Measurements from ENCODE around the gene TMEM169.
"Not testable (repeated sequence)": the region's sequence is repeated elsewhere in the genome, so short reads cannot be mapped to it uniquely, and the experiment has no call there.

TMEM169 gene

DNA sequence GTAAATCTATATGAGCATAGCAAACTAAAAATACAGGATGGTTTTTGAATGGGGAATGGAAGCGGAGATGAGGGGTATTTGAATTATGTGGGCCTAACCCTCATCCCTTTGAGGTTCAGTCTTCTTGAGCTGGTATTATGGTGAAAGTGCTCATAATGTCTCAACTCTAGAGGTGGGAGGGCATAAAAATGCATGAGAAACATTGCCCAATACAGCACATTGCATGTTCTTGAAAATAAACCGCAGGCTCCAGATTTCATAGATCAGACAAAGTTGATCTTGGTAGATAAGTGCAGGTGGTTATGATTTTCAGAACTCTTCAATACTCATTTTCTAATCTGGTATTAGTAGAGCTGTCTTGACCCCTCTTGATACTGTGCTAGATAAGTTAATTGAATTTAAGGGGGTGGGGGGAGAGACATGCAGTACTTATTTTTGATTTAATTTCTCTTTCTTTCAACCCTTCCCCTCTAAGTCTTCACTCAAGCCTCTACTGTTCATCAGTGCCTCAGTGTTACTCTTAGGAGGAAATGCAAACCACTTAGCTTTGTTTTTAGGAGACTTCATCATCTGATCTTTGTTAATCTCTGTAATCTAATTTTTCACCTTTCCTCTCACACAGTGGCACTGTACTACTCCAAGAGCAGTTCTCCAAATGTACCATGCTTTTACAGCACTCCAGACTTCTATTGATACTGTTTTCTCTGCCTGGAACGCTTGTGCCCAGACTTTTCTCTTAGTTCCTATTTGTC lies 49.6 kb downstream of the TMEM169 start:
- DNase-seq (no peak), ATAC-seq (no peak)

DNA sequence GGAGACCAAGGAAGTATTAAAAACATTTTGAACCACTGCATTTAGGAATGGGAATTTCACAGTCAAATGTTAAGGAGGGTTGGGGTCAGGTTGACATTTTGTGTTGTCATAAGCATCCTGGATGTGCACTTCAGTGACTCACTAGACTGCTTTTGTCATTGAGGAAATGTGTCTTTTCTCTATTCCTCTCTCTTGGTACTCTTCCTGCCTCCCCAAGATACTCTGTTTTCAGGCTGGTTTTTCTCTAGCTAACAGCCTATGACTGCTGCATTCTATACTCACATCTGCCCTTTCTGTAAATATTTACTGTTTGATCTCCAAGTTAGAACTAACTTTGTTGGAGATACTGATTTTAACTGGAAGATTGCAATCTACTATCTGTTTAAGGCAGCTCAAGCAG lies 50.9 kb downstream of the TMEM169 start:
- ATAC-seq (peak; percentile 52), DNase-seq (no peak)

DNA sequence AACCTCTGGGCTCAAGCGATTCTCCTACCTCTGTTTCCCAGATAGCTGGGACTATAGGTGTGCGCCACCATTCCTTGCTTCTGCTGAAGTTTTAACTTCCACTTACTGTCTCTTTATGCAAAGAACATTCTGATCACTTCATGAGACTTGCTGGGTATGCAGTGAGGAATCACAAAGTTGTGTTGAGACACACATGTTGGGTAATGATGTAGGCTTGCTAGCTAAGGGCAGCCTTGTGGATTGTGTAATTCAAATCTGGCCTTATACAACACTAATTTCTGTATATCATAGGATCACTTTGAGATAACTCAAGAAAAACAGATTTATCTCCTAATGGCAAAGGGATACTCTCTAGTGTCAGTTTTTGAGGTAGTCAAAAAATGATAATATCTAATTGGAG lies 51.7 kb downstream of the TMEM169 start:
- no peak for ATAC-seq
- no peak for DNase-seq

DNA sequence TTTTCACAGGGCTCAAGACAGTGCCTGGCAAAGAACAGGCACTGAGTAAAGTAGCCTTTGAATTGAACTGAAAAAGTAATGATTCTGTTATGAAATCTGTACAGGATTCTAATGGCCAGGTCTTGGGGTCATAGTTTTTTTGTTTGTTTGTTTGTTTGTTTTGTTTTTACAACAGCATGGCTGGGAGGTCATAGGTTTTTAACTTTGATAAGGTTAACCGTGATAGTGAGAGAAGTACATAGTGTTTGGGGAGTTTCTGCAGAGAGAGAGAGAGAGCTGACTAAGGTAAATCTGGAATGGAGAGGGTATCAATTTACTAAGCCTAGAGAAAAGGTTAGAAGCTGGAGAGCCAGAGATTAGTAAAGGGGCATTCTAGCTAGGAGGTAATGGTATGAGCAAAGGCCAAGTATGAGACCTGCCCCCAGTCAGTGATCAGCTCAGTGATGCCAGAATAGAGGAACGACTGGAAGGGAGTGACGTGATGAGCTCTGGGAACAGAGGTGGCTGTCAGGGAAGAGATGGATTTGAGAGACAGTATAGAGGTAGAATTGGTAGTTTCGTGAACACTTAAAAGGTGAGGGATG lies 53.3 kb downstream of the TMEM169 start:
- ATAC-seq = no peak
- DNase-seq = no peak

DNA sequence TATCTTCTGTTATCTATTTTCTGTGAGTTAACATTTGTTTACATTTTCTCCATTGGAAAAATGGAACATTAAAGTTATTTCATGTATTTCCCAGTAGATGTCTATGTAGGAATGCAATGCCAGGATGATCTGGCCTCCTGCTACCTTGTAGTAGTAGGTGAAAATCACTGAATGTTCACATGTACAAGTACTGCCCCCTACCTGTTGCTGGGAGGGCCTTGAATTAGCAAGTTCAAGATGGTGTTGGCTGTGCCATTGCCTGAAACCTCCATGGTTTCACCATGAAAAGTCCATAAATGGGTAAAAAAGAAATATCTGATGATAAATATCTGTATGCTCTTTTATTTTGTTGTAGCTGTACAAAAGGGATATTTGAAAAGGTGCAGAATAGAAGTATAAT lies 58.2 kb downstream of the TMEM169 start:
- DNase-seq (no peak), ATAC-seq (no peak)

DNA sequence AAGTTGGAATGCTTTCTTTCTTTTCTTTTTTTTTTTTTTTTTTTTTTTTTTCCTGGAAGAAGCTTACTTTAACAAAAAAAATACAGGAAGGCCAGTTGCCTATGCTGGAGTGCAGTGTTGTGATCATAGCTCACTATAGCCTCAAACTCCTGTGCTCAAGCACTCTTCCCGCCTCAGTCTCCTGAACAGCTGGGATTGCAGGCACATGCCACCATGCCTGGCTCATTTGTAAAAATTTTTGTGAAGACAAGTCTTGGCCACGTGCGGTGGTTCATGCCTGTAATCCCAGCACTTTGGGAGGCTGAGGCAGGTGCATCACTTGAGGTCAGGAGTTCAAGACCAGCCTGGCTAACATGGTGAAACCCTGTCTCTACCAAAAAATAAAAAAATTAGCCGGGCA lies 59.8 kb downstream of the TMEM169 start:
- not testable (repeated sequence) for ATAC-seq, DNase-seq

DNA sequence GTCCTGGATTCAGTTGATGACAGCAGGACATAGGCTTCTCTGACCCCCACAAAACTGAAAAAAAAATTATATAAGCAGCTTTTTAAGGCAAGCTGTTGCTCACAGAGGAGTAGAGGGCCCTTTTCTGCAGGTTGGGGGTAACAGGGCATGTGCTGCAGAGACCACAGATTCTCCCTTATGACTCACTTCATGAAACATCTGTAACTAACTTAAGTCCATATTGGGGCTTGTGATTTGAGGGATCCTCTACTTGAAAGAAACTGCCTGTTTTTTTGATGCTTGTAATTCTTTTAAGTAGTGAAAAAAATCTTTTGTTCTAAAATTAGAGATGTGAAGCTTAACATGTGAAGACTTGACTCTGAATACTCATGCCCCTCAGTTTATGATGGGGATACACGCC lies 60.8 kb downstream of the TMEM169 start:
- ATAC-seq (peak; percentile 86), DNase-seq (peak; percentile 26)

DNA sequence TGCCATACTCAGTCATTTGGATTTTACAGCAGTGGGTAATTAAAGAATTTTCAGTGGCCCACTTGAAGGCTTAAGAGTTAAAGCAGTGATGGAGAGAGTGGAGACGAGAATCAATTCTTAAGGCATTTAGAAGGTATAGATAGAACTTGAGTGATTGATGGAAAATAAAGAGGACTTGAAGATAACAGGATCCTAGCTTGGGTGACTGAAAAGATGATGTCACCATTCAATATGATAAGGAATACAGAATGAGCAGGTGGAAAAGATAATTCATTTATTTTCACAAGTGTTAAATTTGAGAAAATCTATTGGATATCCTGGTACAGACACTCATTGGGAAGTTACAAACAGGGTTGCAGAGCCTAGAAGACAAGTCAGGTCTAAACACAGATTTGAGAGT lies 62.7 kb downstream of the TMEM169 start:
- ATAC-seq (no peak), DNase-seq (no peak)

DNA sequence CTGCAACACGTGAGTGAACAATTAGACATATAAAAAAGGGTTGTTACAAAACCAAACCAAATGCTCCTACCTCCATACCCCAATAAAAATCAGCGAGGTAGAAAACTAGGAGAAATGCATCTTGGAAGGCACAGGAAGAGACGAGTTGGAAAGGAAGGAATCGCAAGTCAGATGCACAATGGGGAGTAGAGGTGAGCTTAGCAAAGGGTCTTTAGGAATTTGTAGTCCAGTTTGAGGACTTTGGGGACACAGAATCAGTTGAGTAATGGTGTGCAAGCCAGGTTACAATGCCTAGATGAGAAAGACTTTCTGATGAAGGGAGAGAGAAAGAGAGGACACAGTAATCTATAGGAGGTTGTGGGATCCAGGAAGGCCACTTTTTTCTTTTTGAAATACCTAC lies 63.1 kb downstream of the TMEM169 start:
- ATAC-seq = no peak
- no peak for DNase-seq

DNA sequence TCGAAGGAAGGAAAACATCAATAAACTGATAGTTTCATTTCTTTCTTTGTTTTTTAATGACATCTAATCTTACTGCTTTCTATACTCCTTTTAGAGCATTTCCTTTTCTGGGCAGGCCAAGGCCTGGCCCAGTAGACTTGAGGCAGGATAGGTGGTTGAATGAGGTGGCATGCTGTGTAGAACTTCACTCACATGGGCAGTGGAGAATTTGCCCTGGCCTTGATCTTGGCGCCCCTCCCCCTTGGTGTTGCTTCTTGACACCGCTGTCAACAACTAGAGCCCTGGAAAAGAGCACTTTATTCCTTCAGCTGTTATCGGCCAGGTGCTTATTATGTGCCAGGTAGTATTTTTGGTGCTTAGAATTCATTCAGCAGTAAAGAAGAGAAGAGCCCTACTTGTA lies 64.9 kb downstream of the TMEM169 start:
- DNase-seq = no peak
- no peak for ATAC-seq

DNA sequence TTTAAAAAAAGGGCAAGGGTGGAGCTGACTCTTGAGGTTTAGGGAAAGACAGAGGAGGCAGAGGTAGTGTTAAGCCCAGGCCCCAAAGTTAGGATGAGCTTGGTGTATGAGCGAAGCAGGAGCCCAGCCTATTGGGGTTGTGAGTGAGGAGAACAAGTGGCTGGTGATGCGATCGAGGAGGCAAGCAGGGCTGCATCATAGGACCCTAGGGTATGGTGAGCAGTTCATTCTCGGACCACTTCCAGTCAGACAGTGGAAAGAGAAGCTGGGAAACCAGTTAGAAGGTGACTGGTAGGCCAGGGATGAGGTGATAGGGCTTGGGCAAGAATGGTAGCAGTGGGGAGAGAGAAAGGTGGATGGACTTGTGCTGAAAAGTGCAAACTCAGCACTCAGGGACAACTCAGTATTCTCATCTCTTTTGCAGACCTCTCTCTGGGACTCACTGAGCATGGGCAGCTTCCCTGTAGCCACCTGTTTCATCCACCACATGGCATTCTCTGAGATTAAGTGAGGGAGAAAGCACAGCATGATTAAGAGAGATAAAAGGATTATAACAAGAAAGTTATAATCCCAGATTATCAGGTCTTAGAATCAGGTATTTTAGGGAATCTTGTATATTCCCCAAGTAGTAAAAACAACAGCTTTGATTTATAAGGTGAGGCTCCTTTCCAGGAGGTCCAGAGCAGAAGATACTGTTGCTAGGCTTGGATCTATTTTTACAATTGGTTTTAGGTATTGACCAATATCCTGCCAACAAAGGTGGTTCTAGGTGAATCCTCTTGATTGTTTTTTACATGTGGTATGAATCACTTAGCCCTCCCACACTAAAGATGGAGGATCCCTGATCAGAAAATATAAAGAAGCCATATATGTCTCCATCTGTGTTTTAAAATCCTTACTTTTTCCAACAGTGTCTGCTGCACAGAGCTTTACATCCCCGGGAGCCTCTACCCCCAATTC lies 65.7 kb downstream of the TMEM169 start:
- ATAC-seq (no peak), DNase-seq (no peak)

DNA sequence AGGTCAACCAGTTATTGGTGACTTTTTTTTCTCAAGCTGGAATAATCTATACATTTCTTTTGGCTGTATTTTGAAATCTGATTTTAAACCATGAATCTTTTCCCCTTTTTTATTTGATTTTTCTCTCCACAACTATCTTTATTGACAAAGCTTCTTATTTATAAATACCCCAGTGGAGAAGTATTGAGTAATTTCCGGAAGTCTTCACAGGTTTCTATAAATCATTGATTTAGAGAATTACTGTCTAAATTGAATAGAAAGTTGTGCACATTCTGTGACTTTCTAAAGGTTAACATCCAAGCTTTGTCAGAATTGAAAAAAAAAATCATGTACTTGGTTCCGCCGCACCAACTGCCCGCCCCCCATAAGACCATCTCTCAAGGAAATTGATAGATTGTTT lies 67.3 kb downstream of the TMEM169 start:
- no peak for ATAC-seq
- DNase-seq = no peak

DNA sequence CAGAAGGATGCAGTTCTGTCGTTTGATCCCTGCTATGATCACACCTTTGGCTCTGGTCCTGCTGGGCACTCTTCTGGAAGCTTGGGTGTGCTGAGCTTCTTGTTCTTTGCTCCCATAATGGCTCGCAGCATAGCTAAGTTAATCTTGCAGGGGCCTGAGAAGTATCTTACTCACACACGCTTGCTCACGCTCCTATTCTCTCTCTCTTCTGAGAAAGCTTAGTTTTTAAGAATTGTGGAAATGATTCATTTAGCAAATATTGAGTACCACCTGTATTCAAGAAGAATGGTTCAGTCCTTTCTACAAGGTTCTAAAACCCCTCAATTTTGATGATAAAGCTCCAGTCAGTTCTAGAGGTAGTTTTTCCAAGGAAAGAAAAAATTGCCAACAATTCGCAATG lies 68.0 kb downstream of the TMEM169 start:
- DNase-seq (no peak), ATAC-seq (no peak)

DNA sequence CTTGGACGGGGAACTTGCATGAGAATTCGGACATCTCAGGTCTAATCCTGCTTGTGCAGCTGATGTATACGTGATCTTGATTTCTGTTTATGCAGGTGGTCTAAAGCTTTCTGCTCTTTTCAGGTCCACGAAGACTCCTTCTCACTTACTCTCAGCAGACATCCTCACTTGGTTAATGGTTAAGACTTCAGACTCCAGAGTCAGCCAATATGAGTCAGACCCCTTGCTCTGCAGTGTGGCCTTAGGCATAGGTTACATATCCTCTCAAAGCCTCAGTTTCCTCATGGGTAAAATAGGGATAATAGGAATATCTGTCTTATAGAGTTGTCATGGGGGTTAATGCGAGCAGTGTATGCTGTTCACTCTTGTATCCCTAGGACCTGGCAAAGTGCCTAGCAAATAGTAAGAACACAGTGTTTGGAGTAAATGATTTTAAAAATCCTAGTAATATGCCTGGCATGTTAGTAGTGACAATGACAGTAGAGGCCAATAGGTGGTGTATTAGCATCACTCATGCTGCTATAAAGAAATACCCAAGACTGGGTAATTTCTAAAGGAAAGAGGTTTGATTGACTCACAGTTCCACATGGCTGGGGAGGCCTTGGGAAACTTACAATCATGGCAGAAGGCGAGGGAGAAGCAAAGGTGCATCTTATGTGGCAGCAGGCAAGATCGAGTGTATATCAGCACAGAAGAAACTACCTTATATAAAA lies 69.8 kb downstream of the TMEM169 start:
- DNase-seq = no peak
- ATAC-seq = peak; percentile 50
